ENCODE measurements around the gene ADK. TPM values are rescaled to one million over a fixed set of nuclear protein-coding genes. Genes with fewer than 3 reads are reported as not detected.

The ADK gene
- total RNA-seq, 3 donors from 2014 or later = 13.8 to 24.0 (median 22.9) TPM

DNA sequence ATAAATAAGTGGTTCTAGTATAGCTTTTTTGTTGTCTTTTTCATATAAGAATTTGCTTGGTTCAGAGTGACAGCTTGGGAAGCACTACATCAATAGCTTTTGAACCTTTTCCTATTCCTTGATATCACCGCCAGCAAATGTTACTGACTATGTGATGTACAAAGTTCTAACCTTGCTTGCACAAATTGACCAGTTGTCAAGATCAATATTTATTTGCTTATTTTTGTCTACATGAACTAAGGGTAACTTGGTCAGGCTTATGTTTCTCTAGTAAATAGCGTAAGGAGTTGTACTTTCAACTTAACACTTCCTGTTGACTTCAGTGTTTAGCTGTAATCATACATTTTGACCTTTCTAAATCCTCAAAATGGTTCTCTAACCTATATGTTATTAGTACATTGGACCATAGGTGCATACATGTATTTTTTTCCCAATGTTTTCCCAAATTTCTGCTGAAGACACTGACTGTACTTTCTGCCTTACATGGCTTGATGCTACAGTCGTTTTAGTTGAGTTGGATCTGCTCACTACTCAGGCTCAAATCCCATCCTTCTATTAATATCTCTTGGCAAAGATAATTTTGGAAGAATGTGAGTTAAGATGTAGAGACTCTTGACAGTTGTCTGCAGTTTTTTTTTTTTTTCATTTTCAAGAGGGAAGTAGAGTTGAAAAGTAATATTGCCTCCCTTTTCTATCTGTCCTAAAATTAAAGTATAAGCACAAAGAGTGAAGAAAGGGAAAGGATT lies 436.3 kb downstream of the ADK start:
- Histone ChIP-seq H3K4me1 (ENCODE audit: low read depth) (peaks cover 5% of the 10 kb centered on the region), H3K4me3 (no peak overlapping the region), H3K9me3 (no peaks in the 10 kb centered on the region), H3K36me3 (ENCODE audit: low read depth) (no peaks in the 10 kb centered on the region)
- TF ChIP-seq, protein P1, sequence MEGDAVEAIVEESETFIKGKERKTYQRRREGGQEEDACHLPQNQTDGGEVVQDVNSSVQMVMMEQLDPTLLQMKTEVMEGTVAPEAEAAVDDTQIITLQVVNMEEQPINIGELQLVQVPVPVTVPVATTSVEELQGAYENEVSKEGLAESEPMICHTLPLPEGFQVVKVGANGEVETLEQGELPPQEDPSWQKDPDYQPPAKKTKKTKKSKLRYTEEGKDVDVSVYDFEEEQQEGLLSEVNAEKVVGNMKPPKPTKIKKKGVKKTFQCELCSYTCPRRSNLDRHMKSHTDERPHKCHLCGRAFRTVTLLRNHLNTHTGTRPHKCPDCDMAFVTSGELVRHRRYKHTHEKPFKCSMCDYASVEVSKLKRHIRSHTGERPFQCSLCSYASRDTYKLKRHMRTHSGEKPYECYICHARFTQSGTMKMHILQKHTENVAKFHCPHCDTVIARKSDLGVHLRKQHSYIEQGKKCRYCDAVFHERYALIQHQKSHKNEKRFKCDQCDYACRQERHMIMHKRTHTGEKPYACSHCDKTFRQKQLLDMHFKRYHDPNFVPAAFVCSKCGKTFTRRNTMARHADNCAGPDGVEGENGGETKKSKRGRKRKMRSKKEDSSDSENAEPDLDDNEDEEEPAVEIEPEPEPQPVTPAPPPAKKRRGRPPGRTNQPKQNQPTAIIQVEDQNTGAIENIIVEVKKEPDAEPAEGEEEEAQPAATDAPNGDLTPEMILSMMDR (IDR thresholded peaks at IDR 0.05) = no peak
- no peak for ATAC-seq
- intact Hi-C loops (cut with DNase I, micrococcal nuclease) = no loop called here
- DNase-seq = no peak

DNA sequence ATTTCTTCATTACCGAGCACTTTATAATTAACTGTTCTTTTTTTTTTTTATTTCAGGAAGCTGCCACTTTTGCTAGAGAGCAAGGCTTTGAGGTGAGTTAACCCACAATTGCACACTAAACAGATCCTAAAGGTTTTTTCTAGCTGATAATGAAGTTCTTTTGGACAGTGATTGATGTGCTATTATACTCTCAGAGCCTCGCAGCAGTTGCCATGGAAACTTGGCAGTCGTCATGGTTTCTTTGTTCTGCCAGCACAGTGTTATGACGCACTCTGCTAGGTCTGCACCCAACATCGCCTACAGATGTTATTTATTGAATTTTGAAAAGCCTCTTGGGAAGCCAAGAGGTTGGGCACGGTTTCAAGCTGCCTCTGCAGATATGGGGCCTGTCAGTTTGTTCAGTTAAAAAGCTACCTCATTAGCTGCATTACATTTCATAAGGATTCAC lies 438.2 kb downstream of the ADK start:
- TF ChIP-seq, protein P1 (IDR thresholded peaks at IDR 0.05) = no peak
- DNase-seq = peak; percentile 50 to 71 (median 64)
- Histone ChIP-seq H3K4me1 (ENCODE audit: low read depth) (peaks cover 5% of the 10 kb centered on the region), H3K9me3 (no peaks in the 10 kb centered on the region), H3K4me3 (no peak overlapping the region), H3K36me3 (ENCODE audit: low read depth) (no peaks in the 10 kb centered on the region)
- peak; percentile 82 for ATAC-seq
- intact Hi-C loops (cut with DNase I, micrococcal nuclease) = no loop called here

DNA sequence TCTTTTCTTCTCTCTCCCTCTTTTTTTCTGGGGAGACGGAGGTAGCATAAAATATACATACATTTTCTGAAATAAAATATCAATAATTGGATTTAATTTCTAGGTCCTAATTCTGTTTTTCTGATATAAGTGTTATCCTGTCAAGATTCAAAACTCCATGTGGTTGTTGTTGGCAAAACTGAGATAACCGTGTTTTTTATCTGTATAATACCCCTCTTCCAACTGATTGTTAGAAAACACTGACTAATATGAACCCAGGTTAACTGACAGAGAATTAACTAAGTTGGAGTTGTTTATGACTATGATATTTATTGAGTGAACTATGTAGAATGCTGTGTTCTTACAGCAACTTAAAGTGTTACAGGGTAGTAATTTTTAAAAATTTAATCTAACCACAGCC lies 438.8 kb downstream of the ADK start:
- no peak overlapping the region for H3K4me3 ChIP-seq
- H3K36me3 ChIP-seq (ENCODE audit: low read depth) = no peaks in the 10 kb centered on the region
- DNase-seq = no peak
- intact Hi-C loops (cut with DNase I, micrococcal nuclease) = no loop called here
- TF ChIP-seq, protein P1 (IDR thresholded peaks at IDR 0.05) = no peak
- peaks cover 5% of the 10 kb centered on the region for H3K4me1 ChIP-seq (ENCODE audit: low read depth)
- no peak for ATAC-seq
- no peaks in the 10 kb centered on the region for H3K9me3 ChIP-seq

DNA sequence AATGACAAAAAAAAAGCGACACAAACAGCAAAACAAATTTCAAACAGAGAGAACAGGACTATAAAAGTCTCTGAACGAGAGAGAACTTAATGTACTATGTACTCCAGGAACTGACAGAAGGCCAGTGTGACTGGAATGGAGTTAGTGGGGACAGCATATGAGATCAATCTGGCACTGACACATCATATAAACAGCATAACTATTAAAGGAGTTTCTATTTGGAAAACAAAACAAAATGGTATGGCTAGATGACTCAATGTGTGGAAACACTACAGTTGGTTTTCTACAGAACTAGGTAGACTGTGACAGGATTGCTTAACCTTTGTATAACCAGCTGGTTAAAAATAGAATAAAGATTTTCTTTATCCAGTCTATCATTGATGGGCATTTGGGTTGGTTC lies 442.4 kb downstream of the ADK start:
- no peaks in the 10 kb centered on the region for H3K4me1 ChIP-seq (ENCODE audit: low read depth)
- no peak for DNase-seq
- TF ChIP-seq, protein P1 (IDR thresholded peaks at IDR 0.05) = no peak

DNA sequence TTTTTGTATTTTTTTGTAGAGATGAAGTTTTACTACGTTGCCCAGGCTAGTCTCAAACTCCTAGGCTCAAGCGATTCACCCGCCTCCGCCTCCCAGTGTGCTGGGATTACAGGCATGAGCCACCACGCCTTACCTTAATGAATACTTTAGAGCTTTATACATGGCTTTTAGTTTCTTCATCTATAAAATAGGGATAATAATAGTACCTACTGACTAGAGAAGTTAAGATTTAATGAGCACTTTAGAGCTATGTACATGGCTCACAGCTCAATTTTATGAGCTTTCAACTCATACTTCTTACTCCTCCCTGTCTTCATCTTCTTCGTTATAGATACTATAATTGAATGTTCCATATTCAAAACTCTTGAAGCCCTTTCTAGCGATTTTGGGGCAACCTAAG lies 445.7 kb downstream of the ADK start:
- DNase-seq = no peak
- TF ChIP-seq, protein P1 (IDR thresholded peaks at IDR 0.05) = no peak
- Histone ChIP-seq H3K9me3 (no peaks in the 10 kb centered on the region), H3K4me3 (no peak overlapping the region), H3K4me1 (ENCODE audit: low read depth) (no peaks in the 10 kb centered on the region), H3K36me3 (ENCODE audit: low read depth) (no peaks in the 10 kb centered on the region)
- intact Hi-C loops (cut with DNase I, micrococcal nuclease) = no loop called here
- no peak for ATAC-seq

More for the DNA sequence above, 442.4 kb downstream of the ADK start:
- ATAC-seq = peak; percentile 59
- intact Hi-C loops (cut with DNase I, micrococcal nuclease) = no loop called here
- Histone ChIP-seq H3K36me3 (ENCODE audit: low read depth) (no peaks in the 10 kb centered on the region), H3K4me3 (no peak overlapping the region), H3K9me3 (no peaks in the 10 kb centered on the region)
